Stimulated activated CD4-positive, alpha-beta T cell treated with anti-CD3 and anti-CD28 coated beads, Interleukin-12 subunit alpha, Interleukin-12 subunit beta, amount 100 ng/mL, for 48 hours (primary cell): ENCODE data around the gene PTH2.
A peak's percentile ranks its signal among the peaks of the same experiment; 100 is the strongest.
"Not testable (repeated sequence)": the region's sequence is repeated elsewhere in the genome, so short reads cannot be mapped to it uniquely, and the experiment has no call there.

Experiments
- DNase-seq, 3 donors: peaks; one replicate each; pipeline ENCODE4 v3.0.0-alpha.2; 2020; ENCODE audit warnings: low read depth in 2 of 3, low spot score in 1 of 3

PTH2 gene, protein sequence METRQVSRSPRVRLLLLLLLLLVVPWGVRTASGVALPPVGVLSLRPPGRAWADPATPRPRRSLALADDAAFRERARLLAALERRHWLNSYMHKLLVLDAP

DNA sequence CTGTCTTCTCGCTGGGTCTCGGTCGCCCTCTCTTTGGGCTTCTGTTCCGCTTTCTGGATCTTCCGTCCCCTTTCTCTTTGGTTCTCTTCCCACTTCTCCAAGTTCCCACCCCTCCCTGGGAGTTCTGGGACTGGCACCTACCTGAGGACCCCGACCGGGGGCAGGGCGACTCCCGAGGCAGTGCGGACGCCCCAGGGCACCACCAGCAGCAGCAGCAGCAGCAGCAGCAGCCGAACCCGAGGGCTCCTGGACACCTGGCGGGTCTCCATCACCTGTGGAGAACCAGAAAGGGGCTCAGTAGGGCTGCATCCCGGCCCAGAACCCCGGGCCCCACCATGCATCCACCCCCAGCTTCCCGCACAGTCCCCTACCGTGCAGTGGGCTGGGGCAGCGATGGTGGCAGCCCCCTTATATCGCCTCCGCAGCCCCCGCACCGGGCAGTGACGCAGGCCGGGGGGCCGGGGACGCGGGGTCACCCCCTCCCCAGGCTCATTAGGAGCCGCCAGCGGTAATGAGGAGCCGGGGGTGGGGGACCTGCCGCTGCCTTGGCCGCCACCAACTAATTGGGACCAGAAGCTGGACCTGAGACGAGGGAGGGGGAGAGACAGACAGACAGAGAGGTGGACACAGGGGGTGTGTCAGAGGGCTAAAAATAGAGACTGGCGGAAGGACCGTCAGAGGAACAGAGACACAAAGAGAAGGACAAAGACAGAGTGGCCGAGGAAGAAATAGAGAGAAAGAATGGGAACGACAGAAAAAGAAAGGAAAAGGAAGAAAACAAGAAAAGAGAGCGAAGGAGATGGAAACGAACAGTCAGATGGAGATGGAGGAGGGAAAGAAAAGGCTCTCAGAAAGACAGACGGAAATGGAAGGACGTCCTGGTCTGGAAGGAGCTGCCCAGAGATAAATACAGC lies at the start of gene PTH2:
TSS of gene PTH2 (minus strand) at position 371 of the 914 bp plus-strand sequence. CDS start at position 269, 102 bp downstream.
- no peak for DNase-seq

DNA sequence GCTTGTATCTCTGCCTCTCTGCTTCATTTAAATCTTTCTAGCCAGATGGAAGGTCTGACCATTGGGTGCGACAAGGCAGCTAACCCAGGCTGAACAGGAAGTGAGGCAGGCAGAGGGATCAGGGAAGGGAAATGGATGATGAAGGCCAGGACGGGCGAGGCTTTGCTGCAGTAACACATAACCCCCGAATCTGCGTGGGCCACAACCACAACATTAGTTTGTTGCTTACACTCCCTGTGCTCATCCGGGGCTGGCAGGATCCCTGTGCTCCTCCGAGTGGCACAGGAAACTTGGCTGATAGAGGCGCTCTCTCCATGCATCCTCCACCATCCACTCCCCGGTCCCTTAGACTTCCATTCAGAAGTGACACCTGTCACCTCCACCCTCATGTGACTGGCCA lies 49.7 kb upstream of the PTH2 start:
- DNase-seq = no peak

DNA sequence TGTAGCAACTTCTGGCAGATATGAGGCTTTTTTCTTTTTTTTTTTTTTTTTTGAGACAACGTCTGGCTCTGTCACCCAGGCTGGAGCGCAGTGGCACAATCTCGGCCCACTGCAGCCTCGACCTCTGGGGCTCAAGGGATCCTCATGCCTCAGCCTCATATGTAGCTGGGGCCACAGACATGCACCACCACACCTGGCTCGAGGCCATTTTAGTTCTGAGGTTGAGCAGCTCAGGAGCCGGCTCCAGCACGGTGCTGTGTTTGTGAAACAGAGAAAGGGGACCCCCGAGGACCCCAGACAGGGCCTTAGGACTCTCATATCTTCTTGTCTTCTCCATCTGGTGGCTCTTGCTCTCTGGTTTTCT lies 47.4 kb upstream of the PTH2 start:
- no peak for DNase-seq

DNA sequence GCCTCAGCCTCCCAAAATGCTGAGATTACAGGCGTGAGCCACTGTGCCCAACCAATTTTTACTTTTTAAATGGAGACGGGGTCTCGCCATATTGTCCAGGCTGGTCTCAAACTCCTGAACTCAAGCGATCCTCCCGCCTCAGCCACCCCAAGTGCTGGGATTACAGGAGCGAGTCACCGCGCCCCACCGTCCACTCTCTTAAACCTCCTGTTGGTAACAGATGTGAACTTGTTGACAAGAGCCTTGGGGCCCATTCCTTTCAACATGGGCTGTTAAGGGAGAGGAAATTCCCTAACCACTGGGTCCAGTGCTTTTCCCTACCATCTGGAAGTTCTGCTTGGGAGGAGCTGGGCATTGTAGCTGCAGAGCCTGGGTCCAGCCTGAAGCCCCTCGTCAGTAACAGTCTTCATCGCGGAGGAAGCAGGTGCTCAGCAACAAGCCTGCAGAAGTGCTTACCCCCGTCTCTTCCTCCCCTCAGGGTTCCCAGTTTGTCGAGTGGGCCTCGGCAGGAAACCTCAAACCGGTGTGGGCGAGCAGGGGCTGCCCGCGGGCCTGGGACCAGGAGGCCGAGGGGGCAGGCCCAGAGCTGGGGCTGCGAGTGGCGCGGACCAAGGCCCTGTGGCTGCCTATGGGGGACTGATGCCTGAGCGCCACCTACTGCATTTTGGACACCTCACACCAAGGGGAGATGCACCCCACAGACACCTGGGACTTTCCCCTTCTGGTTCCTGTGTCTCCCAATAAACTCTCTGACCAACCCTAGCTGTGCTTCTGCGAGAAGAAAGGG lies 46.8 kb upstream of the PTH2 start:
- peak; percentile 59 to 79 (median 65) for DNase-seq

DNA sequence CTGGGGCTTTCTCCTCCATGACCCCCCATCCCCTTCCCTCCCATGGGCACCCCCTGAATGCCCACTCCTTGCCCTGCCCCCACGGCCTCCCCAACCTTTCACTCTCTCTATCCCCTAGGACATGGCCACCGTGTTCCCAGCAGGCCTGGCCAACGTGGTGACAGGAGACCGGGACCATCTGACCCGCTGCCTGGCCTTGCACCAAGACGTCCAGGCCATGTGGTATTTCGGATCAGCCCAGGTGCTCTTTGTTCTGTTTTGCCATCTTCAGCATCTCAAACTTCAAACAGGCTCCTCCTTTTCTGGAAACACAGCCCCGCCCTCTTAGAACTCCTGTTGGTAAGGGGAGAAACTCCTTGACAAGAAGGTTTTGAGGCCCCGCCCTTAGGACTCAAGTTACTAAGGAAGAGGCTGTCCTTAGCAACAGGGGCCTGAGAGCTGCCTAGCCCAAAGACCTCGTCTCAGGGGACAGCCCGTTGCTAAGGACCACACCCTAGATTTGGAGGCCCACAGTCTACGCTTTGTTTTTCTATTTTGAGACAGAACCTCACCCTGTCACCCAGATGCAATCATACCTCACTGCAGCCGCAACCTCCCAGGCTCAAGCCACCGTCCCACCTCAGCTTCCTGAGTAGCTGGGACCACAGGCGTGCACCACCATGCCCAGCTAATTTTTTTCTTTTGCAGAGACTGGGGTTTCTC lies 45.7 kb upstream of the PTH2 start:
- DNase-seq = peak; percentile 60 to 72 (median 63)

DNA sequence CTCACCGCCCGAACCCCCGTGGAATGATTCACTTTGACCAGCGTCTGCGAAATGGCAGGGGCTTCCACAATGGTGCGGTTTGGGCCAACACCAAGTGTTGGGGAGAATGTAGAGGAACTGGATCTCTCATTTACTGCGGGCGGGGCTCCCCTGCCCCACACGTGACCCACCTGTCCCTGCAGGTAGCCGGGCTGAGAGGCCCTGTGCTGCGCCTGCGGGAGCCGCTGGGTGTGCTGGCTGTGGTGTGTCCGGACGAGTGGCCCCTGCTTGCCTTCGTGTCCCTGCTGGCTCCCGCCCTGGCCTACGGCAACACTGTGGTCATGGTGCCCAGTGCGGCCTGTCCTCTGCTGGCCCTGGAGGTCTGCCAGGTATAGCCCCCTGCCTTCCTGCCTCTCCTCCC lies 45.0 kb upstream of the PTH2 start:
- DNase-seq = no peak

DNA sequence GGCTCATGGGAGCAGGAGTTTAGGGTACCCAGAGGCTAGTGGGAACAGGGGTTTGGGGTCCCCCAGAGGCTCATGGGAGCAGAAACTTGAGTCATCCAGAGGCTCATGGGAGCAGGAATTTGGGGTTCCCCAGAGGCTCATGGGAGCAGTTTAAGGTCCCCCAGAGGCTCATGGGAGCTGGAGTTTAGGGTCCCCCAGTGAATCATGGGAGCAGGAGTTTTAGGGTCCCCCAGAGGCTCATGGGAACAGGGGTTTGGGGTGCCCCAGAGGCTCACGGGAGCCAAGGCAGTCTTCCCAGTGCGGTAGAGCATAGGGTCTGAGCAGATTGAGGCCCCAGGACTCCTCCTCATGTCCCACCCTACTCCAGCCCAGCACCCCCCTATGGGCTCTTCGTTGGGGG lies 42.1 kb upstream of the PTH2 start:
- DNase-seq = no peak

DNA sequence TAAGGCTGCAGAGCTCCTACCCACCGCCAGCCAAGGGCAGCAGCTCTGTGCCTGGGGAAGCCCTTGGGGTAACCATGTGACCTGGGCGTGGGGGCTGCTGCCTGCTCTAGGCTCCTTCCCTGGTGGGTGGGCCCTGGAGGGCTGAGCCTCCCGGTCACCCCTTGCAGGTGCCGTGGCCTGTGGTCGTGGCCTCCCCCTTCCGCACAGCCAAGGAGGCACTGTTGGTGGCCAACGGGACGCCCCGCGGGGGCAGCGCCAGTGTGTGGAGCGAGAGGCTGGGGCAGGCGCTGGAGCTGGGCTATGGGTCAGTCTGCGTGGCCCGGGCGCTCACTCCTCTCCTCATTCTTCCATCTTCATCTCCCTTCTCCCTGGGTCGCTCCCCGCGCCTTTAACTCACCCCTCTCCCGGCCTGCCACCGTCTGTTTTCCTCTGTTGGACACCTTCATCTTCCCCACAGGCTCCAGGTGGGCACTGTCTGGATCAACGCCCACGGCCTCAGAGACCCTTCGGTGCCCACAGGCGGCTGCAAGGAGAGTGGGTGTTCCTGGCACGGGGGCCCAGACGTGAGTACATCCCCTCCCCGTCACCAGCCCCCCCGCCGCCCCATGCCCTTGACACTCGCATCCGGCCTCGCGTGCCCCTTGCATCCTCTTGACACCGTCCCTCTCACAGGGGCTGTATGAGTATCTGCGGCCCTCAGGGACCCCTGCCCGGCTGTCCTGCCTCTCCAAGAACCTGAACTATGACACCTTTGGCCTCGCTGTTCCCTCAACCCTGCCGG lies 40.9 kb upstream of the PTH2 start:
- DNase-seq = no peak

DNA sequence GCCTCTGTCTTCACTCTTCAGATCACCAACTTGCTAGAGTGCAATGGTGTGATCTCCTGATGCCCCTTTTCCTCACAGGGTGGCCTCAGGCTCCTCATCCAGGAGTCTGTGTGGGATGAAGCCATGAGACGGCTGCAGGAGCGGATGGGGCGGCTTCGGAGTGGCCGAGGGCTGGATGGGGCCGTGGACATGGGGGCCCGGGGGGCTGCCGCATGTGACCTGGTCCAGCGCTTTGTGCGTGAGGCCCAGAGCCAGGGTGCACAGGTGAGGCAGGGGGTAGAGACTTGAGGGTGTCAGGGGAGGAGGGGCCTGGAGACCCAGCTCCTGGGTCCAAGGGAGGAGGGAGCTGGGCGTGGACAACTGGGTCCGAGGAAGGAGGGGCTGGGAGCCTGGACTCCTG lies 39.3 kb upstream of the PTH2 start:
- DNase-seq = no peak

DNA sequence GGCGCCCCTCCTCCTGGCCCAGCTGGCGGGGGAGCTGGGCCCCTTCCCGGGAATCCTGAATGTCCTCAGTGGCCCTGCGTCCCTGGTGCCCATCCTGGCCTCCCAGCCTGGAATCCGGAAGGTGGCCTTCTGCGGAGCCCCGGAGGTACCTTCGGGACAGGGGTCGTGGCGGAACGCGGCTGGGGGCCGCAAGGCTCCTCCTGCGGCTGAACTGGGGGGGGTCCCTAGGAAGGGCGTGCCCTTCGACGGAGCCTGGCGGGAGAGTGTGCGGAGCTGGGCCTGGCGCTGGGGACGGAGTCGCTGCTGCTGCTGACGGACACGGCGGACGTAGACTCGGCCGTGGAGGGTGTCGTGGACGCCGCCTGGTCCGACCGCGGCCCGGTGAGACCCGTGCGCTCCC lies 38.4 kb upstream of the PTH2 start:
- no peak for DNase-seq

DNA sequence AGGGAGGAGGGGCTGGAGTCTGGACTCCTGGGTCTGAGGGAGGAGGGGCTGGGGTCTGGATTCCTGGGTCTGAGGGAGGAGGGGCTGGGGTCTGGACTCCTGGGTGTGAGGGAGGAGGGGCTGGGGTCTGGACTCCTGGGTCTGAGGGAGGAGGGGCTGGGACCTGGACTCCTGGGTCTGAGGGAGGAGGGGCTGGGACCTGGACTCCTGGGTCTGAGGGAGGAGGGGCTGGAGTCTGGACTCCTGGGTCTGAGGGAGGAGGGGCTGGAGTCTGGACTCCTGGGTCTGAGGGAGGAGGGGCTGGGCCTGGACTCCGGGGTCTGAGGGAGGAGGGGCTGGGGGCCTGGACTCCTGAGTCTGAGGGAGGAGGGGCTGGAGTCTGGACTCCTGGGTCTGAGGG lies 37.9 kb upstream of the PTH2 start:
- DNase-seq = not testable (repeated sequence)

DNA sequence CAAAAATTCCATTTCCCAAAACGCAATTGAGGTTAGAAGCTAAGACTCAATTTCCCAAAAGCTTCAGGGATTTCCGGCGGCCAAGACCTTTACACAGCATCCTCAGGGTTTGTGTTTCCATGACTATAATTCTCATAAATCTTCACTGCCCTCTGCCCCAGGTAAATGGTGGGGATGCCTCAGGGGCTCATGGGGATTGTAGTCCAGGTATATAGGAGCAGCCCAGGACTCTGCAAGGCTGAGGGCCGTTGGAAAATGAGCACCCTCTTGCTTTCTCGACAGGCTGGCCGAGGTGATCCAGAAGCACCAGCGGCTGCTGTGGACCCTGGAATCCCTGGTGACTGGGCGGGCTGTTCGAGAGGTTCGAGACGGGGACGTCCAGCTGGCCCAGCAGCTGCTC lies 36.1 kb upstream of the PTH2 start:
- DNase-seq = no peak

DNA sequence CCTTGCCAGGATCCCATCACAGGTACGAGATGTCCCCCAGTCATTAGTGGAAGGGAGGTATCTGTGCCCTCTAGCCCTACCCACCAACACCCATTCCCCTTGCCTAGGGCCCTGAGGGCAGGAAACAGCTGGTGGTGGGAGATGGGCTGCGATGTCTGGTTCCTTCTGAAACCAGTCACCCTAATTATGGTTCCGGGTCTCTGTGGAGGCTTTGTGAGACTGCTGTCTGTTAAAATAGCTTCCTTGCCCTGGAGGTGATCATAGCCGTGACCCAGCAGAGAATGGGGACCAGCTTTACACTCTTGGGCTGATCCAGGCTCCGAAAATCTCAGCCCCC lies 35.3 kb upstream of the PTH2 start:
- no peak for DNase-seq

DNA sequence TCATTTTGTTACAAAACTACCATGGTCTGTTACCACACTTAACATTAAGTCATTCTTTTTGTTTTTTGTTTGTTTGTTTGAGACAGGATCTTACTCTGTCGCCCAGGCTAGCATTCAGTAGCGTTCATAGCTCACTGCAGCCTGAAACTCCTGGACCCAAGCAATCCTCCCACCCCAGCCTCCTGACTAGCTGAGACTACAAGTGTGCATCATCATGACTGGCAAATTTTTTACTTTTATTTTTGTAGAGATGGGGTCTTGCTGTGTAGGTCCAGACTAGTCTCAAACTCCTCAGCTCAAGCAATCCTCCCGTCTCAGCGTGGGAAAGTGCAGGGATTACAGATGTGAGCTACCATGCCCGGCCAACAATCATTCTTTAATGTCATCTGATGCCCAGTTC lies 33.1 kb upstream of the PTH2 start:
- no peak for DNase-seq

DNA sequence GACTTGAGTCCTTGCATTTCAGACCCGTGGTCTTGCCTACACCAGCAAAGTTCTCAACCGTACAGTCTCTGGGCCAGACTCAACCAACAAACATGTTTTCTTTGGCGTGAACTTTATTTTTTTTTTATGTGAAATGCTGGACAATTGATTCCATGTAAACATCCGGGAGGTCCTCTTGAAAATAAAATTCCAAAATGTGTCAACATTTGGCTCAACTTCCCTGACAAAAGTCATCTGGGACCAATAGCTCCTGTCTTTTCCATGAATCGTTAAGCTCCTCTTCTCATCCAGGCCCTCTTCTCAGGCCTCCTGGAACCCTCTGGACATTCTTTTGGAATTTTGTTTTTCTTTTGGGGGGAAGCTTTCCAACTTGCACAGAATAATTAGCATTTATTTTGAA lies 32.5 kb upstream of the PTH2 start:
- no peak for DNase-seq

DNA sequence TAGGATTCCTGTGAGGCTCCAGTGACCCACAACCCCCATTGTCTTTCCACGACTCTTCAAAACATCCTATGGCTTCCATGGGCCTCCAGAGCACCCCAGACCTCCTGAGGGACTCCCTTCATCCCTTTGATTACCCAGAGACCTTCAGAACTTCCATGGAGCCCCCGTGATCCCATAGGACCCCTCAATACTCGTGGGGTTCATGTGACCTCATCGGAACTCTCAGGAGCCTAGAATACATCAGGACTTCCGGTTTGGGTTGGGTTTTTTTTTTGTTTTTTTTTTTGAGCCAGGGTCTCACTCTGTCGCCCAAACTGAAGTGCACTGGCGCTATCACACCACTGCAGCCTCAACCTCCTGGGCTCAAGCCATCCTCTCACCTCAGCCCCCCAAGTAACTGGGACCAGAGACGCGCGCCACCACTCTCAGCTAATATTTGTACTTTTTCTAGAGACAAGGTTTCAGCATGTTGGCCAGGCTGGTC lies 30.6 kb upstream of the PTH2 start:
- no peak for DNase-seq

DNA sequence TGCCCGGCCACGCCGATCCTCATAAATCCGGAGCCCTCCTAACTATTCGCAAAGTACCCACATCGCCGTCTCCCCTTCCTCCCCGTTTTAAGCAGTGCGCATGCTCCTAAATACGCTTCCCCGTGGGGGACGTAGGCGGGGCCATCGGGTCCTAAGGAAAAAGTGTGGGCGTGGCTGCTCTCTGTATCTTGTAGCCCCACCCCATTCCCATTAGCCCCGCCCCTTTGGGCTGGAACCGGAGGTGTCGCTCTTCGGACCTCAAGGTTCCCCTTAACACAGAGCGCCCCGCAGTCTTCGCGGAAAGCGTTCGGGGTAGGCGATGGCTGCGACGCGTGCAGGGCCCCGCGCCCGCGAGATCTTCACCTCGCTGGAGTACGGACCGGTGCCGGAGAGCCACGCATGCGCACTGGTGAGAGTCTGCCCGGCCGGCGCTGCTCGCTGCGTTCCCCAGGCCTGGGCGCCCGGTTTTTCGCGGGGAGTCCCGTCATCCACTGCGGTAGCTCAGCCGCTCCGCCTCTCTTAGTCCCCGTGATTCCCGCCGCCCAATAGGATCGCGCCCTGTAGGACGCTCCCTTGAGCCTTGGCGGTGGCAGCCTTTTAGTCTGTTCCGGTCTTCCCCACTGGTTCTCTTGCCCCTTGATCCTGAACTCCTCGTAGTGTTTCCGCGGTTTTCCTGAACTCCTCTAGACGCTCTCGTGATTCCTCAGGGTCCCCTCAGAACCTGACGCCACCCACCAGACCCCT lies 29.9 kb upstream of the PTH2 start, which contains the start of gene ALDH16A1:
TSS of gene ALDH16A1 (plus strand) at position 213 of the 744 bp plus-strand sequence. CDS start at position 320, 107 bp downstream.
- peak; percentile 95 to 97 (median 97) for DNase-seq

DNA sequence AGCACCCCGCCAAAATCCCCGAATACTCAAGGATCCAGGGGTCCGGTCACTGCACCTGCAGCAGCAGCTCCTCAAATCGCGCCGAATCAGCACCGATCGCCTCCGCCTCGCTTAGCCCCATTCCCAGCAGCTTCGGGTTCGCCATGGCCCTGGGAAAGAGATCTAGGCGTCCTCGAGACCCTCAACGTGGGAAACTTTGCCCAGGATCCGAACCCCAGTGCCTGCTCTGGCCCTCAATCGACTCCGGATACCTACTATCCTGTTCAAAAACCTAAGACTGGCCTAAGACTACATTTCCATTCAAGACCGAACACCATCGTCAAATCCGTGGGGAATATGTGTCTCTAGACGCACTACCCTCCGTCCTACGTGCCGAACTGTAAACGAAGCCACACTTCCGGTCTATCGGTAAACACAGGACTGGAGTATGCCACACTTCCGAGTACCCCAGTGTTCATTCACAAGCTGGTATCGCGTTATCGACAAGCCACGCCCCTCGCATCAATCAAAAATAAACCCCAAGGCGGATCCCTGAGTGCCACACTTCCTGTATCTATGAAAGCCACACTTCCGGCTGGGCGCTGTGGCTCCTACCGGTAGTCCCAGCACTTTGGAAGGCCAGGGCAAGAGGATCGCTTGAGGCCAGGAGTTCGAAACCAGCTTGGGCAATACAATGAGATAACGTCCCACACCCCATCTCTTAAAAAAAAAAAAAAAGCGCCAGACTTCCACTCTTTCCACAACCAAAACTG lies 28.4 kb upstream of the PTH2 start, which contains the start of gene PIH1D1:
TSS of gene PIH1D1 (minus strand) at position 385 of the 752 bp plus-strand sequence. CDS start at position 145, 240 bp downstream.
- peak; percentile 91 to 97 (median 94) for DNase-seq

DNA sequence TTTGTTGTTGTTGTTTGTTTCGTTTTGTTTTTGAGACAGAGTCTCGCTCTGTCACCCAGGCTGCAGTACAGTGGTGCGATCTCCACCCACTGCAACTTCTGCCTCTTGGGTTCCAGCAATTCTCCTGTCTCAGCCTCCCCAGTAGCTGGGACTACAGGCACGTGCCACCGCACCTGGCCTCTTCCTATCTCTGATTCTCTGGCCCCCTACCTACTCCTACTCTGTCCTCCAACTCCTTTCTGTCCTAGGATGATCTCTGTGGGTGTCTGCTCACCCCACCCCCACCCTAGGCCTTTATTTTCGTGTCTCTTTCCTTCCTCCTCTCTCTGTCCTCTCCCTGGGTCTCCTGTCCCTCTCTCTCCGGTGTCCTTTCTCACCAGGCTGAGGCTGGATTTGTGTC lies 27.2 kb upstream of the PTH2 start:
- no peak for DNase-seq
